Thyroid gland (tissue), 4 donors: ENCODE results near the gene ADGRE3.

Experiments
- POLR2A ChIP-seq, 2 donors: fragments of 450-650 bp; IDR thresholded peaks; one replicate each; pipeline ENCODE4 v1.6.1; 2017; ENCODE audit warnings: antibody characterized with exemption in 2 of 2, mild to moderate bottlenecking in 2 of 2, moderate library complexity in 1 of 2
- TF ChIP-seq, protein P1 (sequence below), 6 experiments: fragments of 200-600 bp in 3 of 6; fragments of 450-650 bp in 3 of 6; sonication (generic) in 3 of 6; IDR thresholded peaks; one replicate each; pipeline ENCODE4 v1.5.1; 2016 to 2019; ENCODE audit warnings: antibody characterized with exemption in 6 of 6, mild to moderate bottlenecking in 2 of 6, inconsistent platforms in 1 of 6, moderate library complexity in 1 of 6

DNA sequence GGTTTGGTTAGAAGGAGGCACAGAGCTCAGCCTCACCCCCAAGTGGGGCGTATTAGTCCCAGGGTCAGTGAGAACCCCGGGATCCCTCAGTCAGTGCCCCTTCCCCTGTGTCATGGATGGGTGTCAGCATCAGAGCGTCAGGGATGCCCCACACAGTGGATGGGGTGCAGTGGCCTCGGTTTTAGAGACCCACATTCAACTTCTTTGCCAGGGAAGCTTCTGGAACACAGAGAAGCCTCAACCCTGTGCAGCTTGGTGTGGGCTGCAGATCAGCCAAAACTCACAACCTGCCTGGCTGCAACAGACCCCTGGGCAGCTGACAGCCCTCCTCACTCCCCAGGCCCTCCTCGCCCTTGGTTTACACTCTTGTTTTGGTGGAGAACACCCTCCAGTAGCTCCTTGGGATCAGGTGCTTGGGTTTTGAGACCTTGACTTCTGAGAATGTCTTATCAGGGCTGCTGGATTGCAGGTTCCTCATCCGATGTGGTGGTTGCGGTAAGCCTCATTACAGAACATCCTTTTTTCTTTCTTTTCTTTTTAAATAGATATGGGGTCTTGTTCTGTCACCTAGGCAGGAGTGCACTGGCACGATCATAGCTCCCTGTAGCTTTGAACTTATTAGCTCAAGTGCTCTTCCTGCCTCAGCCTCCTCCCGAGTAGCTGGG is 26.2 kb upstream of the ADGRE3 start:
- TF ChIP-seq, protein P1, sequence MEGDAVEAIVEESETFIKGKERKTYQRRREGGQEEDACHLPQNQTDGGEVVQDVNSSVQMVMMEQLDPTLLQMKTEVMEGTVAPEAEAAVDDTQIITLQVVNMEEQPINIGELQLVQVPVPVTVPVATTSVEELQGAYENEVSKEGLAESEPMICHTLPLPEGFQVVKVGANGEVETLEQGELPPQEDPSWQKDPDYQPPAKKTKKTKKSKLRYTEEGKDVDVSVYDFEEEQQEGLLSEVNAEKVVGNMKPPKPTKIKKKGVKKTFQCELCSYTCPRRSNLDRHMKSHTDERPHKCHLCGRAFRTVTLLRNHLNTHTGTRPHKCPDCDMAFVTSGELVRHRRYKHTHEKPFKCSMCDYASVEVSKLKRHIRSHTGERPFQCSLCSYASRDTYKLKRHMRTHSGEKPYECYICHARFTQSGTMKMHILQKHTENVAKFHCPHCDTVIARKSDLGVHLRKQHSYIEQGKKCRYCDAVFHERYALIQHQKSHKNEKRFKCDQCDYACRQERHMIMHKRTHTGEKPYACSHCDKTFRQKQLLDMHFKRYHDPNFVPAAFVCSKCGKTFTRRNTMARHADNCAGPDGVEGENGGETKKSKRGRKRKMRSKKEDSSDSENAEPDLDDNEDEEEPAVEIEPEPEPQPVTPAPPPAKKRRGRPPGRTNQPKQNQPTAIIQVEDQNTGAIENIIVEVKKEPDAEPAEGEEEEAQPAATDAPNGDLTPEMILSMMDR (IDR thresholded peaks at IDR 0.05): no peak
- no peak for TF ChIP-seq POLR2A (IDR thresholded peaks at IDR 0.05)
